ENCODE results near the gene YWHAG.
"Not testable (repeated sequence)": the region's sequence is repeated elsewhere in the genome, so short reads cannot be mapped to it uniquely, and the experiment has no call there.

The YWHAG gene

GRCh38 chr7:76325811-76326210, 33.0 kb downstream of the YWHAG start:
- DNase-seq (ENCODE audit: low read depth in 2 of 2, low spot score in 1 of 2), result no peak

- no peak for DNase-seq (ENCODE audit: low read depth in 2 of 2, low spot score in 1 of 2)
Measured at GRCh38 chr7:76325092-76325491, 33.7 kb downstream of the YWHAG start.

GRCh38 chr7:76318488-76319353, 40.1 kb downstream of the YWHAG start:
- DNase-seq (ENCODE audit: low read depth in 2 of 2, low spot score in 1 of 2), result peak in 1 of 2 donors; percentile 34

DNA sequence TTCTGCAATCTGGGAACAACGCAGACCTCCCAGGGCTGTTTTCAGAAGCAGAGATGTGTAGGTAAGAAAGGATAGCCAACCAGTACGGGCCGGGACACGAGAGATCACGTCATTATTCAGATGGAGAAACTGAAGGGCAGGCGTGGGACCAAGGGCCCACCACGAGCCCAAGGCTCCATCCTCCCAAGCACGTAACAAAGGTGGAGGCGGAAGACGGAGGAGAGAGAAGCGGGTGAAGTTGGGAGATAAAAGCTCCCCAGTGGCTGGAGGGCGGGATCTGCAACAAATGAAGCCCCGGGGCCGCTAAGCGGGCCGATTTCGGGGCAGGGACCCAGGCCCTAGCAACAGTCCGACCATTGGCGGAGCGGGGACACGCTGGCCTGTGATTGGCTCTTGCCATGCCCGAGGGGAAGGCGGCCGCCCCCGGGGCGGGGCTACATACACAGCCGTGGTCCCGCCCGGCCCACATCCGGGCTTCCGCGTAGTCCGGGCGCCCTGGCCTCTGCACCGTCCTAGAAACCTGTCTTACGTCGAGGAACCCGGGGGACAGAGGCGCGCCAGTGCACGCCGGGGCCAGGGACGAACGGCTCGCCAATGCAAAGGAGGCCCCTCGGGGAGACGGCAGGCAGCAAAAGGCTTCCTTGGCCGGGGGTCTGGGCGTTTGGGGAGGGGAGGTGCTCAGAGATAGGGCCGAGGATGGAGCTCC, 40.9 kb downstream of the YWHAG start:
- DNase-seq (ENCODE audit: low read depth in 2 of 2, low spot score in 1 of 2), result peak; percentile 90 to 93

DNA sequence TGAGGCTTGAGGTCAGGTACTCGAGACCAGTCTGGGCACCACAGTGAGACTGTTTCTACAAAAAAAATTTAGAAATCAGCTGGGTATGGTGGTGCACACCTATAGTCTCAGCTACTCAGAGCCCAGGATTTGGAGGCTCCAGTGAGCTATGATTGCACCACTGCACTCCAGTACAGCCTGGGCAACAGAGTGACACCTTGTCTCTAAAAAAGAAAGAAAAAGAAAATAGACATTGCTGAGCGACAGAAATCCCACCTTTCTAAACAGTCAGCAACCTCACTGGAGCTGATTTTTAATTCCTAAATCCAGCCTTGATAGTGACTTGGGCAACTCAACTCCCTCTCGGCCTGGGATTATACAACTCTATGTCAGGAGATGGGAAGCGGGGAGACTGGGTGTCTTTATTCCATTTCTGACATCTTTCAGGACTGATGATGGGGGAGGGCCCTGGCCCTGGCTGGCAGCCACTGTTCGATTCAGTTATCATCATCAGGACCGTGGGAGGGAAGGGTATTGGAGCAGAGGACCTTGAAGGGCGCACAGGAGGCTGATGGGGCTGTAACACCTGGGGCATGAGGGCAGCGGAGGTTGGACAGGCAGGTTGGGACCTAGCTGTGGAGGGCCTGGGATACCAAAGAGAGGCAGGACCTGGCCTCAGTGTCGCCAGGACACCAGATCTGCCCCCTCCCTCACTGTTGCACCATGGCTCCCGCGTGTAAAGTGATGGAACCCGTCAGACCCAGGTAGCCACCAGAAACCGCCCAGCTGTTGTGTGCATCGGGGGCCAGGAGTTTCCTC, 41.6 kb downstream of the YWHAG start:
- DNase-seq (ENCODE audit: low read depth in 2 of 2, low spot score in 1 of 2), result no peak

DNA sequence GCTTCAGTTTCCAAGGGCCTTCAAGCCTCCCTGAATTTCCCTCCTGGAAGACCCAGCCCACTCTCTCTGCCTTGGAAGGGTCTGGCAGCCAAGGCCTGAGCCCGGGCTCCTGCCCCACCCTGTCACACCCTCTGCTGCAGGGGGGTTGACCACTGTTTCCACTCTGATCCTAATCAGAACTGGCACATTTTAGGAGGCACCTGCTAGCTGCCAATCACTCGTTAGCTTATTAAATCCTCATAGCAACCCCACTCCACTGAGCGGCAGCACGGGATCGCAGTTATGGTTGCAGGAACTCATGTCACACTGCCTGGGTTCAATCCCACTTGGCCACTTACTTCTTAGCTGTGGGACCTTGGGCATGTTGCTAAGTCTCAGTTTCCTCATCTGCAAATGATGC, 43.4 kb downstream of the YWHAG start:
- no peak for DNase-seq (ENCODE audit: low read depth in 2 of 2, low spot score in 1 of 2)

GRCh38 chr7:76314740-76315139, 44.1 kb downstream of the YWHAG start:
- not testable (repeated sequence) for DNase-seq (ENCODE audit: low read depth in 2 of 2, low spot score in 1 of 2)

- DNase-seq (ENCODE audit: low read depth in 2 of 2, low spot score in 1 of 2), result peak; percentile 88 to 92
Measured at GRCh38 chr7:76314042-76314721, 44.6 kb downstream of the YWHAG start.

DNA sequence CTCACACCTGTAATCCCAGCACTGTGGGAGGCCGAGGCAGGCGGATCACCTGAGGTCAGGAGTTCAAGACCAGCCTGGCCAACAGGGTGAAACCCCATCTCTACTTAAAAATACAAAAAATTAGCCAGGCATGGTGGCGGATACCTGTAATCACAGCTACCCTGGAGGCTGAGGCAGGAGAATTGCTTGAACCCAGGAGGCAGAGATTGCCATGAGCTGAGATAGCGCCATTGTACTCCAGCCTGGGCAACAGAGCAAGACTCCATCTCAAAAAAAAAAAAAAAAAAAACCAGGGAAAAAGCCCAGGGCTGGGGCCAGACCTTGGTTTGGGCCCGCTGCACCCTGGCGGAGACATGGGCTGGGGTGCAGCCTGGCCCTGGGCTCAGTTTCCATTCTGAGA, 47.0 kb downstream of the YWHAG start:
- DNase-seq (ENCODE audit: low read depth in 2 of 2, low spot score in 1 of 2), result not testable (repeated sequence)

DNA sequence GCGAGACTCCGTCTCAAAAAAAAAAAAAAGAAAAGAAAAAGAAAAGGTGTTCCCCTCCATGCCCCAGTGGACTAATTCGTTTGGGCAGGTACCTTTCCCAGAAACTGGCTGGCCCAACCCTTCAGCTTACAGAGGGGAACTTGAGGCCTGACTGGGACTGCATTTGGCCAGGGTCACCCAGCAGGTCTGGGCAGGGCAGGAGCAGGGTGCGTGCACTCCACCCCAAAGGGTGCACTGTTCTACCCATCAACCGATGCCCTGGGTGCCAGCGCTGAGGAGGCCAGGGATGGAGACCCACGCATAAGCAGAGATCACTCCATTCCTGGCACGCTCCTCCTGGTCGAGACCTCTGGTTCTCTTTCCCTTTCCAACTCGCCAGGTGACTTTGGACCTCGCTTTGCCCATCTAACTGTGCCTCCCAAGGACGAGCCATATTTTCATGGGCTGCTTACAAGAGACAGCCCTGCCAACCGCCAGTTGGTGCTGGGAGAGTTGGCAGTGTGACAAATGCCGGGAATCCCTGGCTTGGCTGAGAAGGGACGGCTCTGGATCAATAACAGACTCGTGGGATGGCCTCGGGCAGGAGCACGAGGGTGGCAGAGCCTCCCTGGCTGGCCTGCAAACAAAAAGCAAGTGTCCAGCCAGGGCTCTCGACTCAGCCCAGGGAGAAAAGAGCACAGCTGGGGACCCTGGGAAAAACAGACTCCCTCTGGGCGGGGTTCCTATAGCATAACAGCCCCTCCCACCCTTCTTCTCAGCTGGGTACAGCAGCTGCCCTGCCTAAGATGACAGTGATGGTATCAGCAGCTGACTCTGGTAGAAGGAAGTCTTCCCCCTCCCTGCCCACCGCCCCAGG, 48.5 kb downstream of the YWHAG start:
- DNase-seq (ENCODE audit: low read depth in 2 of 2, low spot score in 1 of 2), result no peak

GRCh38 chr7:76309341-76310101, 49.3 kb downstream of the YWHAG start:
- DNase-seq (ENCODE audit: low read depth in 2 of 2, low spot score in 1 of 2), result not testable (repeated sequence)

DNA sequence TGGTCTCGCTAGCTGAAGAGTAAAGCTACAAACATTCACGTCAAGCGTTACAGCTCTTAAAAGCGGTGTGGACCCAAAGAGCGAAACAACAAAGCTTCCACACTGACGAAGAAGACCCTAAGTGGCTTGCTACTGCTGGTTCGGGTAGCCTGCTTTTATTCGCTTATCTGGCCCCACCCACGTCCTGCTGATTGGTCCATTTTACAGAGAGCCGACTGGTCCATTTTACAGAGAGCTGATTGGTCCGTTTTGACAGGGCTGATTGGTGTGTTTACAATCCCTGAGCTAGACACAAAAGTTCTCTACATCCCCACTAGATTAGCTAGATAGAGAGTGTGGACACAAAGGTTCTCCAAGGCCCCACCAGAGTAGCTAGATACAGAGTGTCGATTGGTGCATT, 49.9 kb downstream of the YWHAG start:
- DNase-seq (ENCODE audit: low read depth in 2 of 2, low spot score in 1 of 2), result not testable (repeated sequence)

DNA sequence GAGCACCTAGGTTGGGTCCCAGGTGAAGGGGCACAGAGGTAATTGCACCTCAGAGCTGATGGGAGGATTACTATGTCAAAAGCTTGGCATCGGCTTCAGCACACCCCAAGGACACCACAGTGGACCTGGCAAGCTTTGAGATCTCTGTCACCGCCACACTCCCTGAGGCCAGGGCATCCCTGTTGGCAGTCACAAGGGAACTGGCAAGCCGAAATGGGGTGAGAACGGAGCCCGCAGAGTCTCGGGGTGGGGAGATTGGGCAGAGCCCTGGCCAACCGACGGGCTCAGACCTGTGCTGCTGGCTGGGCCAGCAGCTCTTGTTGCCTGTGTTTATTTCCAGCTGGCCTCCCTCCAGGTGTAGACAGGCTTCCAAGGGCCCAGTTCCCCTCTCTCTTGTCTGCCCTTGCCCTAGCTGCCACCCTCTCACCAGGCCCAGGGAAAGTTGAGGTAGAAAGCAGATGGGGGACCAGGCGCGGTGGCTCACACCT, 53.9 kb downstream of the YWHAG start:
- no peak for DNase-seq (ENCODE audit: low read depth in 2 of 2, low spot score in 1 of 2)

DNA sequence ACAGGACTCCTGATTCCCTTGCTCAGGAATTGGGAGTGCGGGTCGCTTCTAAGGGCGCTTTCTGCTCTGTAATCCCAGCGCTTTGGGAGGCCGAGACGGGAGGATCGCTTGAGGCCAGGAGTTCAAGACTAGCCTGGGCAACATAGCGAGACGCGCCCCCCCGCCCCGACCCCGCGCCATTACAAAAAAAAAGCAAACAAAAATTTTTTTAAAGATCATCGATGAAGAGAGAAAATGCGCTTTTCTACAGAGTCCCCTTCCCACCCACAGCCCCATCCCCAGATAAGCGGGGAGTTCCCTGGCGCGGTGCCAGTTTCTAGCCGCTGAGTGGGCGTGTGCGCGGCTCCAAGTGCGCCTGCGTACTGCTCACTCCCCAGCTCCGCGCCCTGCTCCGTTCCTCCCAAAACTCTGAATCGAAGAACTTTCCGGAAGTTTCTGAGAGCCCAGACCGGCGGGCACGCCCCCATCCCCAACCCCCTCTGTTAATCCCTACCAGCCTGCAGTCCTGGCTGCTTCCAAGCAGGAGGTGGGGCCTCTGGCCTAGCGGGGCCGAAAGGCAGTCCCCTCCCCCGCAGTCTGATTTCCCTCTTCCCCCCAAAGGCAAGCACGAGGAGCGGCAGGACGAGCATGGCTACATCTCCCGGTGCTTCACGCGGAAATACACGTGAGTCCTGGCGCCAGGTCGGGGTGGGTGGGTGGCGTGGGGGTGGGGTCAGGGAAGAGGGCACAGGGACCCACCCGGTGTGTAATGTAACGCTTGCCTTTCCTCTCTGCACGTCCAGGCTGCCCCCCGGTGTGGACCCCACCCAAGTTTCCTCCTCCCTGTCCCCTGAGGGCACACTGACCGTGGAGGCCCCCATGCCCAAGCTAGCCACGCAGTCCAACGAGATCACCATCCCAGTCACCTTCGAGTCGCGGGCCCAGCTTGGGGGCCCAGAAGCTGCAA, 55.3 kb downstream of the YWHAG start:
- peak; percentile 62 to 69 for DNase-seq (ENCODE audit: low read depth in 2 of 2, low spot score in 1 of 2)

DNA sequence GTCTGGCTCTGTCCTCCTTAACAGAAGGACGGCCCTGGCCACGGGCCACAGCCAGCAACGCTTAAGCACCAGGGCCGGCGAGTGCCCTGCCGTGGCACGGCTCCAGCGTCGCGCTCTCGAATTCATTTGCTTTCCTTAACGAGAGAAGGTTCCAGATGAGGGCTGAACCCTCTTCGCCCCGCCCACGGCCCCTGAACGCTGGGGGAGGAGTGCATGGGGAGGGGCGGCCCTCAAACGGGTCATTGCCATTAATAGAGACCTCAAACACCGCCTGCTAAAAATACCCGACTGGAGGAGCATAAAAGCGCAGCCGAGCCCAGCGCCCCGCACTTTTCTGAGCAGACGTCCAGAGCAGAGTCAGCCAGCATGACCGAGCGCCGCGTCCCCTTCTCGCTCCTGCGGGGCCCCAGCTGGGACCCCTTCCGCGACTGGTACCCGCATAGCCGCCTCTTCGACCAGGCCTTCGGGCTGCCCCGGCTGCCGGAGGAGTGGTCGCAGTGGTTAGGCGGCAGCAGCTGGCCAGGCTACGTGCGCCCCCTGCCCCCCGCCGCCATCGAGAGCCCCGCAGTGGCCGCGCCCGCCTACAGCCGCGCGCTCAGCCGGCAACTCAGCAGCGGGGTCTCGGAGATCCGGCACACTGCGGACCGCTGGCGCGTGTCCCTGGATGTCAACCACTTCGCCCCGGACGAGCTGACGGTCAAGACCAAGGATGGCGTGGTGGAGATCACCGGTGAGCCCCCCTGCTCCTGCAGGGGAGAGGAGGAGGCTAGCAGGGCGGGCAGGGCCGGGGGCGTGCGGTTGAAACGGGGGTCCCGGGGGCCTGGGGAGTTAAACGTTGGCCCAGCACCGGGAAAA, 56.2 kb downstream of the YWHAG start, which contains the start of gene HSPB1:
Gene HSPB1 (plus strand): TSS at position 327 of the 855 bp plus-strand sequence. CDS start 40 bp downstream, at position 367.
- DNase-seq (ENCODE audit: low read depth in 2 of 2, low spot score in 1 of 2), result peak in 1 of 2 donors; percentile 45

DNA sequence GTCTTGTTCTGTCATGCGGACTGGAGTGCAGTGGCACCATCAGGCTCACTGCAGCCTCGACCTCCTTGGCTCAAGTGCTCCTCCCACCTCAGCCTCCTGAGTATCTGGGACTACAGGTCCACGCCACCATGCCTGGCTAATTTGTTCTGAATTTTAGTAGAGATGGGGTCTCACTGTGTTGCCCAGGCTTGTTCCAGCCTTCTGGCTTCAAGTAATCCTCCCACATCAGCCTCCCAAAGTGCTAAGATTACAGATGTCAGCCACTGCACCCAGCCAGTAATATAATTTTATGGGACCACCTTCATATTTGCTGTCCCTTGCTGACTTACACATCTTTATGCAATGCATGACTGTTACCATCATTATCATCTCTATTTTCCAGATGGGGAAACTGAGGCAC, 57.8 kb downstream of the YWHAG start:
- no peak for DNase-seq (ENCODE audit: low read depth in 2 of 2, low spot score in 1 of 2)

GRCh38 chr7:76300166-76300731, 58.5 kb downstream of the YWHAG start:
- no peak for DNase-seq (ENCODE audit: low read depth in 2 of 2, low spot score in 1 of 2)
